Panc1 (cell line): ENCODE results near the gene TUBB4B. TPM values are rescaled to one million over a fixed set of nuclear protein-coding genes. Genes with fewer than 3 reads are reported as not detected.
A peak's percentile ranks its signal among the peaks of the same experiment; 100 is the strongest.

ENCODE experiments used
- ATAC-seq: fragments of 200-7000 bp; cut with Tn5 transposase; 2 replicates; pipeline ENCODE4 v1.9.1; 2020; ENCODE audit warnings: mild to moderate bottlenecking, moderate library complexity
- BruUV-seq: library from RNA; stranded (reverse); fragments of 400-500 nt; replicated peaks from 2 replicates; lab custom pipeline; 2021; lab: Mats Ljungman, UMichigan
- CTCF ChIA-PET: fragments of 300-600 bp; sonication (Branson Sonifier 250); formaldehyde crosslinking; loops from one replicate; lab custom pipeline; 2022; ENCODE audit warnings: antibody characterized with exemption; lab: Charles Lee
- POLR2A ChIA-PET: fragments of 300-600 bp; sonication (Branson Sonifier 250); formaldehyde crosslinking; loops from one replicate; lab custom pipeline; 2022; ENCODE audit warnings: antibody characterized with exemption; lab: Charles Lee
- DNase-seq: peaks from one replicate; pipeline ENCODE4 v3.0.0-alpha.2; 2010; ENCODE audit warnings: low read depth, low spot score
- H3K27ac ChIP-seq: 2 replicates; pipeline ENCODE4 v1.5.1; 2011; ENCODE audit warnings: mild to moderate bottlenecking, low read length, inconsistent platforms
- H3K27me3 ChIP-seq: fragments of 200-500 bp; sonication (Bioruptor generic); 2 replicates; pipeline ENCODE4 v1.6.0; 2014; ENCODE audit warnings: low read length, inconsistent platforms; ENCODE audit not compliant: control insufficient read depth, insufficient read depth
- H3K36me3 ChIP-seq: fragments of 200-500 bp; sonication (Bioruptor generic); 2 replicates; pipeline ENCODE4 v1.5.1; 2014; ENCODE audit warnings: inconsistent platforms, mild to moderate bottlenecking, low read length, moderate library complexity; ENCODE audit not compliant: control insufficient read depth, insufficient read depth
- H3K4me1 ChIP-seq: 2 replicates; pipeline ENCODE4 v1.5.1; 2011; ENCODE audit warnings: inconsistent platforms, mild to moderate bottlenecking, low read length, moderate library complexity; ENCODE audit not compliant: control insufficient read depth, insufficient read depth
- H3K4me3 ChIP-seq, 2 experiments: 2 replicates each; pipeline ENCODE4 v1.5.1; 2011 to 2012; ENCODE audit warnings: low read depth in 2 of 2, low read length in 2 of 2, mild to moderate bottlenecking in 2 of 2, inconsistent platforms in 1 of 2, moderate library complexity in 1 of 2
- H3K9me3 ChIP-seq: fragments of 200-500 bp; sonication (Bioruptor generic); 2 replicates; pipeline ENCODE4 v1.5.1; 2014; ENCODE audit warnings: low read depth, mild to moderate bottlenecking, inconsistent platforms, low read length, moderate library complexity; ENCODE audit not compliant: control insufficient read depth, insufficient read depth
- CTCF ChIP-seq: fragments of 450-650 bp; IDR thresholded peaks from 2 replicates; pipeline ENCODE4 v1.5.1; 2017; ENCODE audit warnings: mild to moderate bottlenecking
- POLR2AphosphoS5 ChIP-seq: IDR thresholded peaks from 2 replicates; pipeline ENCODE4 v1.6.1; 2012; ENCODE audit warnings: mild to moderate bottlenecking, low read depth, low read length, moderate library complexity
- REST ChIP-seq, 2 experiments: IDR thresholded peaks; 2 replicates each; pipeline ENCODE4 v1.6.1; 2011 to 2012; ENCODE audit warnings: low read depth in 2 of 2, control low read depth in 1 of 2, low read length in 1 of 2, mild to moderate bottlenecking in 1 of 2, moderate library complexity in 1 of 2; ENCODE audit not compliant: insufficient read depth in 1 of 2
- SIN3A ChIP-seq: IDR thresholded peaks from 2 replicates; pipeline ENCODE4 v1.6.1; 2012; ENCODE audit warnings: low read depth, mild to moderate bottlenecking, low read length, moderate library complexity, borderline replicate concordance; ENCODE audit not compliant: insufficient read depth
- TCF7L2 ChIP-seq: IDR thresholded peaks from 2 replicates; pipeline ENCODE4 v1.6.1; 2011; ENCODE audit warnings: mild to moderate bottlenecking, low read depth, low read length, inconsistent platforms
- in situ Hi-C: cut with HindIII; loops from 2 replicates; pipeline ENCODE4 v1.10.0; 2016; ENCODE audit warnings: low sequenced_read_pairs, low pct_unique_long_range_greater_than_20kb
- intact Hi-C: fragments of 100-400 bp; cut with micrococcal nuclease; formaldehyde crosslinking; loops from one replicate; pipeline ENCODE4 v1.10.0; 2022; ENCODE audit not compliant: unreplicated experiment
- total RNA-seq: library from RNA; stranded (reverse); gene quantifications from one replicate; pipeline ENCODE4 v1.2.1, GENCODE V29; 2021; ENCODE audit not compliant: unreplicated experiment

TUBB4B gene
- total RNA-seq, 1 experiment from 2014 or later: 265 TPM

- in situ Hi-C loops: no loop called here
- Histone ChIP-seq H3K27me3 (no peaks in the 10 kb centered on the region), H3K4me1 (peaks cover 16% of the 10 kb centered on the region), H3K4me3 (peak within 1 kb of the TSS; percentile 72 to 78), H3K9me3 (no peaks in the 10 kb centered on the region), H3K27ac (peak within 1 kb of the TSS; percentile 82), H3K36me3 (peaks cover 3% of the 10 kb centered on the region; the same call in 1 of the 2 replicates)
- ChIA-PET POLR2A (interaction anchor here (0.6 to 1.6 kb wide), 2 partner anchors 12 to 14 kb away, joined by 4 read pairs; no protein-coding TSS in a partner anchor), CTCF (no interaction called here)
- DNase-seq: no peak
- TF ChIP-seq SIN3A (peak; percentile 54; the same call in 1 of the 2 replicates), CTCF (no peak)
- intact Hi-C loops: no loop called here
- BruUV-seq: no TSS peak
- ATAC-seq: peak; percentile 91
Observed at GRCh38 chr9:137254624-137255447, 13.7 kb downstream of the TUBB4B start, which contains the start of gene NELFB. Gene NELFB (plus strand): TSS chr9:137255327.

GRCh38 chr9:137255448-137256114 lies 14.5 kb downstream of the TUBB4B start:
- in situ Hi-C loops: no loop called here
- Histone ChIP-seq H3K4me3 (peak overlapping the region; percentile 72 to 78), H3K36me3 (peaks cover 3% of the 10 kb centered on the region; the same call in 1 of the 2 replicates), H3K9me3 (no peaks in the 10 kb centered on the region), H3K4me1 (peaks cover 16% of the 10 kb centered on the region), H3K27ac (peak overlapping the region; percentile 82), H3K27me3 (no peaks in the 10 kb centered on the region)
- ChIA-PET CTCF (no interaction called here), POLR2A (no interaction called here)
- DNase-seq (no peak), ATAC-seq (peak; percentile 70)
- no TSS peak for BruUV-seq
- intact Hi-C loops: no loop called here
- TF ChIP-seq TCF7L2 (no peak), REST (IDR thresholded peaks at IDR 0.05; ENCODE audit: insufficient read depth in 1 of 2, low read depth in 2 of 2, low read length in 1 of 2) (no peak), POLR2AphosphoS5 (no peak), CTCF (no peak), SIN3A (no peak)
